Mammary epithelial cell (primary cell): ENCODE results near the gene KIAA1671.

ENCODE experiments used
- EZH2 ChIP-seq: IDR thresholded peaks from 2 replicates; pipeline ENCODE4 v1.6.1; 2012; ENCODE audit warnings: low read length, inconsistent platforms, borderline replicate concordance
- TF ChIP-seq, protein P1 (sequence below), 2 donors: IDR thresholded peaks in 1 of 2; conservative IDR thresholded peaks in 1 of 2; 2 replicates each; pipeline ENCODE4 v1.5.1; 2011 to 2012; ENCODE audit warnings: inconsistent platforms in 2 of 2, low read length in 2 of 2, mild to moderate bottlenecking in 2 of 2, control low read depth in 1 of 2, low read depth in 1 of 2; ENCODE audit not compliant: insufficient read depth in 1 of 2; ENCODE audit errors: extremely low read depth in 1 of 2

DNA sequence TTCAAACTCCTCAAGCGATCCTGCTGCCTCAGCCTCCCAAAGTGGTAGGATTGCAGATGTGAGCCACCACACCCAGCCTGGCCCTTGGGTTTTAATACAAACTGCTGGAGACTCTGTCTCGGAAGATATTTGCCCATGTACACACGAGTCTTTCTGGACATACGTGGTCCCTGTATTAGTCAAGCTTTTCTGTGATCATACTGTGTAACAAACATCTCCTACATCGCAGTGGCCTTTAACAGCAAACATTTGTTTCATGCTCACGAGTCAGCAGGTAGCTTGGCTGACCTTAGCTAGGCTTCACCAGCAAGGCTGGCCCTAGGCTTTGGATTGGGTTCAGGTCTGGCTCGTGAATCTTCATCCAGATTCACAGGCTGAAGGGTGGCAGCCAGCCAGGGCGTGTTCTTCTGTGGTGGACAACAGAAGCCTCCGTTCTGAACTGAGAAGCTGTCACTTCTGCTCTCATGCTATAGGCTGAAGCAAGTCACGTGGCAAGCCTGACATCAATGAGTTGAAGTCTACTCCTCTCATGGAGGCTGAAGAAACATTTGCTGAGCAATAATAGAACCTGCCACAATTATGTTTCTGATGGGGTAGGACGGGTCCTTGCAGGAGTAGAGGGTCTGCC lies 8.8 kb downstream of the KIAA1671 start:
- TF ChIP-seq, protein P1, sequence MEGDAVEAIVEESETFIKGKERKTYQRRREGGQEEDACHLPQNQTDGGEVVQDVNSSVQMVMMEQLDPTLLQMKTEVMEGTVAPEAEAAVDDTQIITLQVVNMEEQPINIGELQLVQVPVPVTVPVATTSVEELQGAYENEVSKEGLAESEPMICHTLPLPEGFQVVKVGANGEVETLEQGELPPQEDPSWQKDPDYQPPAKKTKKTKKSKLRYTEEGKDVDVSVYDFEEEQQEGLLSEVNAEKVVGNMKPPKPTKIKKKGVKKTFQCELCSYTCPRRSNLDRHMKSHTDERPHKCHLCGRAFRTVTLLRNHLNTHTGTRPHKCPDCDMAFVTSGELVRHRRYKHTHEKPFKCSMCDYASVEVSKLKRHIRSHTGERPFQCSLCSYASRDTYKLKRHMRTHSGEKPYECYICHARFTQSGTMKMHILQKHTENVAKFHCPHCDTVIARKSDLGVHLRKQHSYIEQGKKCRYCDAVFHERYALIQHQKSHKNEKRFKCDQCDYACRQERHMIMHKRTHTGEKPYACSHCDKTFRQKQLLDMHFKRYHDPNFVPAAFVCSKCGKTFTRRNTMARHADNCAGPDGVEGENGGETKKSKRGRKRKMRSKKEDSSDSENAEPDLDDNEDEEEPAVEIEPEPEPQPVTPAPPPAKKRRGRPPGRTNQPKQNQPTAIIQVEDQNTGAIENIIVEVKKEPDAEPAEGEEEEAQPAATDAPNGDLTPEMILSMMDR (conservative IDR thresholded peaks at IDR 0.05 in 1 of 2, IDR thresholded peaks at IDR 0.05 in 1 of 2; ENCODE audit: extremely low read depth in 1 of 2, insufficient read depth in 1 of 2, low read depth in 1 of 2, low read length in 2 of 2): no peak
- TF ChIP-seq EZH2: no peak
